Body of pancreas (tissue), 4 donors: ENCODE measurements around the gene CLTC. TPM values are rescaled to one million over a fixed set of nuclear protein-coding genes. Genes with fewer than 3 reads are reported as not detected.
"Not testable (repeated sequence)": the region's sequence is repeated elsewhere in the genome, so short reads cannot be mapped to it uniquely, and the experiment has no call there.

ENCODE experiments used
- ATAC-seq: fragments of 150-250 bp; one replicate; pipeline ENCODE4 v1.9.1; 2016
- DNase-seq, 4 donors: peaks; one replicate each; pipeline ENCODE4 v3.0.0-alpha.2; 2019
- H3K27ac ChIP-seq, 4 donors: fragments of 200-600 bp; sonication (generic); 1 replicate in 3 of 4; 2 replicates in 1 of 4; pipeline versions ENCODE4 v1.5.1 to v1.6.1; 2016 to 2019; ENCODE audit warnings: mild to moderate bottlenecking in 1 of 4, mixed read lengths in 1 of 4, moderate library complexity in 1 of 4
- H3K27me3 ChIP-seq, 2 donors: fragments of 200-600 bp; sonication (generic); one replicate each; pipeline ENCODE4 v1.6.0; 2016; ENCODE audit warnings: mild to moderate bottlenecking in 1 of 2
- H3K36me3 ChIP-seq, 2 donors: fragments of 200-600 bp; sonication (generic); replicated peaks in 1 of 2; 2 replicates each; pipeline ENCODE4 v1.5.1; 2016; ENCODE audit warnings: low read depth in 2 of 2; ENCODE audit not compliant: insufficient read depth in 1 of 2
- H3K4me1 ChIP-seq: fragments of 200-600 bp; sonication (generic); one replicate; pipeline ENCODE4 v1.6.0; 2016
- H3K4me3 ChIP-seq, 2 donors: fragments of 200-600 bp; sonication (generic); 1 replicate in 1 of 2; 2 replicates in 1 of 2; pipeline ENCODE4 v1.5.1; 2016 to 2019
- H3K9me3 ChIP-seq, 3 donors: fragments of 200-600 bp; sonication (generic); 1 replicate in 2 of 3; 2 replicates in 1 of 3; pipeline ENCODE4 v1.5.1; 2016
- POLR2A ChIP-seq, 3 donors: fragments of 450-650 bp; IDR thresholded peaks; one replicate each; pipeline ENCODE4 v1.6.1; 2016; ENCODE audit warnings: antibody characterized with exemption in 3 of 3, mild to moderate bottlenecking in 2 of 3
- WGBS, 2 donors: methylation state at CpG; one replicate each; pipeline ENCODE4 v1.1.5; 2017; 5-methylcytosine and 5-hydroxymethylcytosine counted together
- intact Hi-C: fragments of 100-400 bp; cut with DNase I; formaldehyde crosslinking; loops from one replicate; pipeline ENCODE4 v1.15.1; 2023
- total RNA-seq, 2 donors: library from RNA; depleted of rRNA; stranded (reverse); fragments of >200 nt; gene quantifications; one replicate each; pipeline ENCODE4 v1.1.0, GENCODE V29; 2016
- TF ChIP-seq, protein P1 (sequence below), 7 experiments: fragments of 450-650 bp in 4 of 7; fragments of 200-600 bp in 3 of 7; sonication (generic) in 3 of 7; IDR thresholded peaks; one replicate each; pipeline ENCODE4 v1.5.1; 2016 to 2019; ENCODE audit warnings: antibody characterized with exemption in 7 of 7

The CLTC gene
- total RNA-seq: 100 to 1,000 TPM in 1 of 2 donors, 10 to 100 TPM in 1; 78.1 to 112 TPM

- no peaks in the 10 kb centered on the region for H3K9me3 ChIP-seq
- intact Hi-C loops: no loop called here
- no peaks in the 10 kb centered on the region for H3K27me3 ChIP-seq
- DNase-seq: peak; percentile 91 to 95 (median 92)
- ATAC-seq: peak; percentile 90
- peaks cover 49% of the 10 kb centered on the region for H3K4me1 ChIP-seq
- no peaks in the 10 kb centered on the region for H3K36me3 ChIP-seq
- peak within 1 kb of the TSS; percentile 88 to 94 for H3K4me3 ChIP-seq
- H3K27ac ChIP-seq: peak within 1 kb of the TSS; percentile 92 to 99 (median 98)
- TF ChIP-seq, protein P1, sequence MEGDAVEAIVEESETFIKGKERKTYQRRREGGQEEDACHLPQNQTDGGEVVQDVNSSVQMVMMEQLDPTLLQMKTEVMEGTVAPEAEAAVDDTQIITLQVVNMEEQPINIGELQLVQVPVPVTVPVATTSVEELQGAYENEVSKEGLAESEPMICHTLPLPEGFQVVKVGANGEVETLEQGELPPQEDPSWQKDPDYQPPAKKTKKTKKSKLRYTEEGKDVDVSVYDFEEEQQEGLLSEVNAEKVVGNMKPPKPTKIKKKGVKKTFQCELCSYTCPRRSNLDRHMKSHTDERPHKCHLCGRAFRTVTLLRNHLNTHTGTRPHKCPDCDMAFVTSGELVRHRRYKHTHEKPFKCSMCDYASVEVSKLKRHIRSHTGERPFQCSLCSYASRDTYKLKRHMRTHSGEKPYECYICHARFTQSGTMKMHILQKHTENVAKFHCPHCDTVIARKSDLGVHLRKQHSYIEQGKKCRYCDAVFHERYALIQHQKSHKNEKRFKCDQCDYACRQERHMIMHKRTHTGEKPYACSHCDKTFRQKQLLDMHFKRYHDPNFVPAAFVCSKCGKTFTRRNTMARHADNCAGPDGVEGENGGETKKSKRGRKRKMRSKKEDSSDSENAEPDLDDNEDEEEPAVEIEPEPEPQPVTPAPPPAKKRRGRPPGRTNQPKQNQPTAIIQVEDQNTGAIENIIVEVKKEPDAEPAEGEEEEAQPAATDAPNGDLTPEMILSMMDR (IDR thresholded peaks at IDR 0.05): peak in 1 of 7 experiments; percentile 23
- peak; percentile 89 to 96 (median 96) for TF ChIP-seq POLR2A (IDR thresholded peaks at IDR 0.05)
- WGBS, 2 donors: 0% methylated on average over 34 to 65 of the region's 65 CpGs
Observed at GRCh38 chr17:59619298-59620063, at the start of gene CLTC. CLTC (plus strand) TSS chr17:59619895; CDS start chr17:59620132, 237 bp downstream.

DNA sequence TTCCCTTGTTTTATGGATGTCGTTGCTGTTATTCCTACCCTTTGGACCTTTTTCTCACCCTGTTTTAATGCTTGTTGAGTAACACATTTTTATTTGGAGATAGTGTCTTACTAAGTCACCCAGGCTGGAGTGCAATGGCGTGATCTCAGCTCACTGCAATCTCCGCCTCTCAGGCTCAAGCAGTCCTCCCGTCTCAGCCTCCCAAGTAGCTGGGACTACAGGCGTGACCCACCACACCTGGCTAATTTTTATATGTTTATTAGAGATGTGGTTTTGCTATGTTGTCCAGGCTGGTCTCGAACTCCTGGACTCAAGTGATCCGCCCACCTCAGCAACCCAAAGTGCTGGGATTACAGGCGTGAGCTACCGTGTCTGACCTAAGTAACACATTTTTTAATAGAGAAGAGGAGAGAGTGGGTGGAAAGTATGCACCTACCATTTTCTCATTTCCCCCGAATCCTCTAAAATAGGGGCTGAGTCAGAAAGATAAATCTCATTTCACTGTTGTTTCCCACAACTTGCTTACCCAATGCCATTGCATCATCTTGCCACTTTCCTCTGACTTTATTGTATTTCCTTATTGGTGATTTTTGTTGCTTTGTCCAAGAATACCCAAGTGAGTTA is 47.3 kb upstream of the CLTC start:
- Histone ChIP-seq H3K36me3 (no peaks in the 10 kb centered on the region), H3K27me3 (no peaks in the 10 kb centered on the region), H3K4me3 (no peak overlapping the region), H3K9me3 (no peaks in the 10 kb centered on the region), H3K27ac (no peak overlapping the region), H3K4me1 (no peaks in the 10 kb centered on the region)
- no peak for TF ChIP-seq POLR2A (IDR thresholded peaks at IDR 0.05)
- TF ChIP-seq, protein P1 (IDR thresholded peaks at IDR 0.05): no peak
- DNase-seq (no peak), ATAC-seq (no peak)
- WGBS, 2 donors: 86 to 90% methylated on average over 10 of the region's 10 CpGs
- intact Hi-C loops: no loop called here

- intact Hi-C loops, DNase-seq: not testable (repeated sequence)
- WGBS, 2 donors: no CpG with 5 or more reads among the region's 1 CpG
Observed at GRCh38 chr17:59584168-59584567, 35.5 kb upstream of the CLTC start.

GRCh38 chr17:59600169-59600568 is 19.5 kb upstream of the CLTC start:
- Histone ChIP-seq H3K4me1 (no peaks in the 10 kb centered on the region), H3K27me3 (no peaks in the 10 kb centered on the region), H3K4me3 (no peak overlapping the region), H3K36me3 (peaks cover 0 to 8% of the 10 kb centered on the region in 2 donors), H3K27ac (no peak overlapping the region), H3K9me3 (no peaks in the 10 kb centered on the region)
- DNase-seq: no peak
- ATAC-seq: no peak
- intact Hi-C loops: no loop called here
- no peak for TF ChIP-seq POLR2A (IDR thresholded peaks at IDR 0.05)
- TF ChIP-seq, protein P1 (IDR thresholded peaks at IDR 0.05): no peak

More at GRCh38 chr17:59584168-59584567, 35.5 kb upstream of the CLTC start:
- not testable (repeated sequence) for H3K4me3 ChIP-seq, H3K4me1 ChIP-seq, ATAC-seq, H3K9me3 ChIP-seq, H3K36me3 ChIP-seq, H3K27ac ChIP-seq, H3K27me3 ChIP-seq

- TF ChIP-seq, protein P1 (IDR thresholded peaks at IDR 0.05): no peak
- no peak for TF ChIP-seq POLR2A (IDR thresholded peaks at IDR 0.05)
- intact Hi-C loops: no loop called here
- Histone ChIP-seq H3K27me3 (no peaks in the 10 kb centered on the region), H3K4me1 (no peaks in the 10 kb centered on the region), H3K27ac (no peak overlapping the region), H3K9me3 (no peaks in the 10 kb centered on the region), H3K4me3 (no peak overlapping the region), H3K36me3 (peaks cover 0 to 15% of the 10 kb centered on the region in 2 donors)
- ATAC-seq (no peak), DNase-seq (no peak)
- WGBS, 2 donors: 86 to 97% methylated on average over 2 of the region's 2 CpGs
Observed at GRCh38 chr17:59601130-59601529, 18.6 kb upstream of the CLTC start.
